HEK293 (cell line): ENCODE results near the gene SAMD1.
A peak's percentile ranks its signal among the peaks of the same experiment; 100 is the strongest.

ENCODE experiments used
- GLIS1 ChIP-seq: fragments of 450-650 bp; formaldehyde crosslinking; IDR thresholded peaks from 2 replicates; pipeline ENCODE4 v1.5.1; 2016; ENCODE audit warnings: missing biosample characterization, missing genetic modification characterization
- IKZF3 ChIP-seq: fragments of 450-650 bp; IDR thresholded peaks from 2 replicates; pipeline ENCODE4 v1.5.0; 2018; ENCODE audit warnings: missing biosample characterization, mild to moderate bottlenecking, missing genetic modification characterization, moderate library complexity
- KLF16 ChIP-seq: fragments of 450-650 bp; formaldehyde crosslinking; IDR thresholded peaks from 2 replicates; pipeline ENCODE4 v1.5.1; 2017; ENCODE audit warnings: missing biosample characterization, missing genetic modification characterization
- OSR2 ChIP-seq: fragments of 450-650 bp; formaldehyde crosslinking; IDR thresholded peaks from 2 replicates; pipeline ENCODE4 v1.5.1; 2016; ENCODE audit warnings: missing biosample characterization, missing genetic modification characterization
- SP2 ChIP-seq: fragments of 450-650 bp; formaldehyde crosslinking; IDR thresholded peaks from 2 replicates; pipeline ENCODE4 v1.5.1; 2016; ENCODE audit warnings: missing biosample characterization, missing genetic modification characterization
- WT1 ChIP-seq: fragments of 450-650 bp; formaldehyde crosslinking; IDR thresholded peaks from 2 replicates; pipeline ENCODE4 v1.5.1; 2016; ENCODE audit warnings: missing biosample characterization, missing genetic modification characterization
- ZBTB17 ChIP-seq: fragments of 450-650 bp; formaldehyde crosslinking; IDR thresholded peaks from 2 replicates; pipeline ENCODE4 v1.5.1; 2016; ENCODE audit warnings: missing biosample characterization, missing genetic modification characterization
- ZBTB48 ChIP-seq: fragments of 450-650 bp; formaldehyde crosslinking; IDR thresholded peaks from 2 replicates; pipeline ENCODE4 v1.5.1; 2016; ENCODE audit warnings: missing biosample characterization, missing genetic modification characterization
- ZBTB8A ChIP-seq: fragments of 450-650 bp; formaldehyde crosslinking; IDR thresholded peaks from 2 replicates; pipeline ENCODE4 v1.5.1; 2016; ENCODE audit warnings: missing biosample characterization, missing genetic modification characterization
- ZEB2 ChIP-seq: fragments of 450-650 bp; formaldehyde crosslinking; IDR thresholded peaks from 2 replicates; pipeline ENCODE4 v1.5.1; 2016; ENCODE audit warnings: missing biosample characterization, missing genetic modification characterization
- ZFHX2 ChIP-seq: fragments of 450-650 bp; formaldehyde crosslinking; conservative IDR thresholded peaks from 2 replicates; pipeline ENCODE4 v1.5.1; 2016; ENCODE audit warnings: missing biosample characterization, missing genetic modification characterization
- ZFP69B ChIP-seq: fragments of 450-650 bp; formaldehyde crosslinking; IDR thresholded peaks from 2 replicates; pipeline ENCODE4 v1.5.1; 2016; ENCODE audit warnings: missing biosample characterization, missing genetic modification characterization
- ZNF10 ChIP-seq: fragments of 450-650 bp; formaldehyde crosslinking; IDR thresholded peaks from 2 replicates; pipeline ENCODE4 v1.5.1; 2017; ENCODE audit warnings: missing biosample characterization, missing genetic modification characterization
- ZNF132 ChIP-seq: fragments of 450-650 bp; formaldehyde crosslinking; IDR thresholded peaks from 2 replicates; pipeline ENCODE4 v1.5.1; 2017; ENCODE audit warnings: missing biosample characterization, missing genetic modification characterization, borderline replicate concordance
- ZNF184 ChIP-seq: fragments of 450-650 bp; IDR thresholded peaks from 2 replicates; pipeline ENCODE4 v1.5.1; 2018; ENCODE audit warnings: missing biosample characterization, mild to moderate bottlenecking, missing genetic modification characterization
- ZNF24 ChIP-seq: fragments of 450-650 bp; formaldehyde crosslinking; IDR thresholded peaks from 2 replicates; pipeline ENCODE4 v1.5.1; 2016; ENCODE audit warnings: missing biosample characterization, missing genetic modification characterization
- ZNF366 ChIP-seq: fragments of 450-650 bp; formaldehyde crosslinking; conservative IDR thresholded peaks from 2 replicates; pipeline ENCODE4 v1.5.1; 2016; ENCODE audit warnings: missing biosample characterization, missing genetic modification characterization
- ZNF426 ChIP-seq: fragments of 450-650 bp; formaldehyde crosslinking; IDR thresholded peaks from 2 replicates; pipeline ENCODE4 v1.5.1; 2017; ENCODE audit warnings: missing biosample characterization, missing genetic modification characterization, mild to moderate bottlenecking, inconsistent platforms, moderate library complexity
- ZNF610 ChIP-seq: fragments of 450-650 bp; formaldehyde crosslinking; IDR thresholded peaks from 2 replicates; pipeline ENCODE4 v1.5.1; 2016; ENCODE audit warnings: missing biosample characterization, missing genetic modification characterization, borderline replicate concordance
- ZNF777 ChIP-seq: fragments of 450-650 bp; formaldehyde crosslinking; IDR thresholded peaks from 2 replicates; pipeline ENCODE4 v1.5.1; 2017; ENCODE audit warnings: missing biosample characterization, missing genetic modification characterization, borderline replicate concordance
- TF ChIP-seq, protein P1 (sequence below): fragments of 450-650 bp; formaldehyde crosslinking; IDR thresholded peaks from 2 replicates; pipeline ENCODE4 v1.5.1; 2017; ENCODE audit warnings: missing biosample characterization, missing genetic modification characterization
- TF ChIP-seq, protein P2 (sequence below): fragments of 450-650 bp; formaldehyde crosslinking; IDR thresholded peaks from 2 replicates; pipeline ENCODE4 v1.5.1; 2016; ENCODE audit warnings: missing biosample characterization, missing genetic modification characterization
- TF ChIP-seq, protein P3 (sequence below): fragments of 450-650 bp; formaldehyde crosslinking; IDR thresholded peaks from 2 replicates; pipeline ENCODE4 v1.5.1; 2016; ENCODE audit warnings: missing biosample characterization, missing genetic modification characterization
- TF ChIP-seq, protein P4 (sequence below): fragments of 450-650 bp; IDR thresholded peaks from 2 replicates; pipeline ENCODE4 v1.5.1; 2018; ENCODE audit warnings: missing biosample characterization, mild to moderate bottlenecking, missing genetic modification characterization
- TF ChIP-seq, protein P5 (sequence below): fragments of 450-650 bp; formaldehyde crosslinking; IDR thresholded peaks from 2 replicates; pipeline ENCODE4 v1.5.1; 2016; ENCODE audit warnings: missing biosample characterization, missing genetic modification characterization, low read depth
- TF ChIP-seq, protein P6 (sequence below): fragments of 450-650 bp; formaldehyde crosslinking; IDR thresholded peaks from 2 replicates; pipeline ENCODE4 v1.5.1; 2016; ENCODE audit warnings: missing biosample characterization, missing genetic modification characterization

SAMD1 gene

DNA sequence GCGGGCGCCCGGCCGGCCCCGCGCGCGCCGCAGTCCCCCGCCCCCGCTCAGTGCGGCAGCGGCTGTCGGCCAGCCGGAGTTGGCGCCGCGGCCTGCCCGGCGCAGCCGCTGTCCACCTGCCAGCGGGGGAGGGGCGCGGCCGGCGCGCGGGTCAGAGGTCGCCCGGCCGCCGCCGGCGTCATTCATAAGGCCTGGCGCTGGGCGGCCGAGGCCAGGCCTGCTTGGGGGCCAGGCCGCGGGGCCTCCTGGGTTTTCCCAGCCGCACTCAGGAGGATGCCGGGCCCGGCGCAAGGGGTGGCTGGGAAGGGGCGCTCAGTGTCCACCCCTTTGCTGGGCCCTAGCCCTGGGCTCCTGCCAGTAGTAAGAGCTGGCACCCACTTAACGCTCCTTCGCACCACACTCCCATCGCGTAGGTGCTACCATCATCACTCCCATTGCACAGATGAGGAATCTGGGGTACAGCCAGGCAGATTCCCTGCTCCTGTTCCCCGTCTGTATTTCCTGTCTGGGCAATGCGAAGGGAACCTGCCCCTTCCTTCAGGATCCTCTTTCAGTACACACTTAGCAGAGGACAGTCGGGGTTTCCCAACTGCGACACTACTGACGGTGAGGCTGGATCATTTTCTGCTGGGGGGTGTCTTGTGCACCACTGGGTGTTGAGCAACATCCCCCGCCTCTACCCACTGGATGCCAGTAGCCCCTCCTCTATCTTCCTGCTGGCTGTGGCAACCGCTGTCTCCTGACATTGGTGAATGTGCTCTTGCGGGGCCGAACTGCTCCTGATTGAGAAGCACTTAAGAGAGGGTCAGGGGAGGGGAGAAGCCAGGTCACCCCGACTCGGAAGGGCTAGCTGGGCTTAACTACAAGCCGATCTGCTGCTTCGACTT is 27.9 kb upstream of the SAMD1 start (continued):
- TF ChIP-seq, protein P1, sequence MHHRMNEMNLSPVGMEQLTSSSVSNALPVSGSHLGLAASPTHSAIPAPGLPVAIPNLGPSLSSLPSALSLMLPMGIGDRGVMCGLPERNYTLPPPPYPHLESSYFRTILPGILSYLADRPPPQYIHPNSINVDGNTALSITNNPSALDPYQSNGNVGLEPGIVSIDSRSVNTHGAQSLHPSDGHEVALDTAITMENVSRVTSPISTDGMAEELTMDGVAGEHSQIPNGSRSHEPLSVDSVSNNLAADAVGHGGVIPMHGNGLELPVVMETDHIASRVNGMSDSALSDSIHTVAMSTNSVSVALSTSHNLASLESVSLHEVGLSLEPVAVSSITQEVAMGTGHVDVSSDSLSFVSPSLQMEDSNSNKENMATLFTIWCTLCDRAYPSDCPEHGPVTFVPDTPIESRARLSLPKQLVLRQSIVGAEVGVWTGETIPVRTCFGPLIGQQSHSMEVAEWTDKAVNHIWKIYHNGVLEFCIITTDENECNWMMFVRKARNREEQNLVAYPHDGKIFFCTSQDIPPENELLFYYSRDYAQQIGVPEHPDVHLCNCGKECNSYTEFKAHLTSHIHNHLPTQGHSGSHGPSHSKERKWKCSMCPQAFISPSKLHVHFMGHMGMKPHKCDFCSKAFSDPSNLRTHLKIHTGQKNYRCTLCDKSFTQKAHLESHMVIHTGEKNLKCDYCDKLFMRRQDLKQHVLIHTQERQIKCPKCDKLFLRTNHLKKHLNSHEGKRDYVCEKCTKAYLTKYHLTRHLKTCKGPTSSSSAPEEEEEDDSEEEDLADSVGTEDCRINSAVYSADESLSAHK, result 0 out of 2 replicates have a peak, but pooled peaks have one; percentile 14
- TF ChIP-seq WT1 (tag by site-specific recombination), result no peak
- TF ChIP-seq ZNF132 (tag by site-specific recombination), result no peak
- TF ChIP-seq ZNF24 (tag by site-specific recombination), result 0 out of 2 replicates have a peak, but pooled peaks have one; percentile 43
- TF ChIP-seq ZBTB8A, result 0 out of 2 replicates have a peak, but pooled peaks have one; percentile 31
- TF ChIP-seq ZEB2 (tag by site-specific recombination), result peak; percentile 73
- TF ChIP-seq, protein P2, sequence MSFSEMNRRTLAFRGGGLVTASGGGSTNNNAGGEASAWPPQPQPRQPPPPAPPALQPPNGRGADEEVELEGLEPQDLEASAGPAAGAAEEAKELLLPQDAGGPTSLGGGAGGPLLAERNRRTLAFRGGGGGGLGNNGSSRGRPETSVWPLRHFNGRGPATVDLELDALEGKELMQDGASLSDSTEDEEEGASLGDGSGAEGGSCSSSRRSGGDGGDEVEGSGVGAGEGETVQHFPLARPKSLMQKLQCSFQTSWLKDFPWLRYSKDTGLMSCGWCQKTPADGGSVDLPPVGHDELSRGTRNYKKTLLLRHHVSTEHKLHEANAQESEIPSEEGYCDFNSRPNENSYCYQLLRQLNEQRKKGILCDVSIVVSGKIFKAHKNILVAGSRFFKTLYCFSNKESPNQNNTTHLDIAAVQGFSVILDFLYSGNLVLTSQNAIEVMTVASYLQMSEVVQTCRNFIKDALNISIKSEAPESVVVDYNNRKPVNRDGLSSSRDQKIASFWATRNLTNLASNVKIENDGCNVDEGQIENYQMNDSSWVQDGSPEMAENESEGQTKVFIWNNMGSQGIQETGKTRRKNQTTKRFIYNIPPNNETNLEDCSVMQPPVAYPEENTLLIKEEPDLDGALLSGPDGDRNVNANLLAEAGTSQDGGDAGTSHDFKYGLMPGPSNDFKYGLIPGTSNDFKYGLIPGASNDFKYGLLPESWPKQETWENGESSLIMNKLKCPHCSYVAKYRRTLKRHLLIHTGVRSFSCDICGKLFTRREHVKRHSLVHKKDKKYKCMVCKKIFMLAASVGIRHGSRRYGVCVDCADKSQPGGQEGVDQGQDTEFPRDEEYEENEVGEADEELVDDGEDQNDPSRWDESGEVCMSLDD, result peak; percentile 75
- peak; percentile 37; the same call in 1 of the 2 replicates for TF ChIP-seq ZBTB17 (tag by site-specific recombination)
- TF ChIP-seq, protein P3, sequence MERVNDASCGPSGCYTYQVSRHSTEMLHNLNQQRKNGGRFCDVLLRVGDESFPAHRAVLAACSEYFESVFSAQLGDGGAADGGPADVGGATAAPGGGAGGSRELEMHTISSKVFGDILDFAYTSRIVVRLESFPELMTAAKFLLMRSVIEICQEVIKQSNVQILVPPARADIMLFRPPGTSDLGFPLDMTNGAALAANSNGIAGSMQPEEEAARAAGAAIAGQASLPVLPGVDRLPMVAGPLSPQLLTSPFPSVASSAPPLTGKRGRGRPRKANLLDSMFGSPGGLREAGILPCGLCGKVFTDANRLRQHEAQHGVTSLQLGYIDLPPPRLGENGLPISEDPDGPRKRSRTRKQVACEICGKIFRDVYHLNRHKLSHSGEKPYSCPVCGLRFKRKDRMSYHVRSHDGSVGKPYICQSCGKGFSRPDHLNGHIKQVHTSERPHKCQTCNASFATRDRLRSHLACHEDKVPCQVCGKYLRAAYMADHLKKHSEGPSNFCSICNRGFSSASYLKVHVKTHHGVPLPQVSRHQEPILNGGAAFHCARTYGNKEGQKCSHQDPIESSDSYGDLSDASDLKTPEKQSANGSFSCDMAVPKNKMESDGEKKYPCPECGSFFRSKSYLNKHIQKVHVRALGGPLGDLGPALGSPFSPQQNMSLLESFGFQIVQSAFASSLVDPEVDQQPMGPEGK, result peak; percentile 66
- TF ChIP-seq, protein P4, sequence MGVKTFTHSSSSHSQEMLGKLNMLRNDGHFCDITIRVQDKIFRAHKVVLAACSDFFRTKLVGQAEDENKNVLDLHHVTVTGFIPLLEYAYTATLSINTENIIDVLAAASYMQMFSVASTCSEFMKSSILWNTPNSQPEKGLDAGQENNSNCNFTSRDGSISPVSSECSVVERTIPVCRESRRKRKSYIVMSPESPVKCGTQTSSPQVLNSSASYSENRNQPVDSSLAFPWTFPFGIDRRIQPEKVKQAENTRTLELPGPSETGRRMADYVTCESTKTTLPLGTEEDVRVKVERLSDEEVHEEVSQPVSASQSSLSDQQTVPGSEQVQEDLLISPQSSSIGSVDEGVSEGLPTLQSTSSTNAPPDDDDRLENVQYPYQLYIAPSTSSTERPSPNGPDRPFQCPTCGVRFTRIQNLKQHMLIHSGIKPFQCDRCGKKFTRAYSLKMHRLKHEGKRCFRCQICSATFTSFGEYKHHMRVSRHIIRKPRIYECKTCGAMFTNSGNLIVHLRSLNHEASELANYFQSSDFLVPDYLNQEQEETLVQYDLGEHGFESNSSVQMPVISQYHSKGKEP (tag by site-specific recombination), result 0 out of 2 replicates have a peak, but pooled peaks have one; percentile 45
- no peak for TF ChIP-seq ZNF426
- TF ChIP-seq ZNF366 (tag by site-specific recombination), result 0 out of 2 replicates have a peak, but pooled peaks have one; percentile 22
- TF ChIP-seq SP2 (tag by site-specific recombination), result peak; percentile 49
- TF ChIP-seq GLIS1 (tag by site-specific recombination), result 0 out of 2 replicates have a peak, but pooled peaks have one; percentile 8
- no peak for TF ChIP-seq ZNF184
- no peak for TF ChIP-seq ZNF777 (tag by site-specific recombination)
- TF ChIP-seq, protein P5, sequence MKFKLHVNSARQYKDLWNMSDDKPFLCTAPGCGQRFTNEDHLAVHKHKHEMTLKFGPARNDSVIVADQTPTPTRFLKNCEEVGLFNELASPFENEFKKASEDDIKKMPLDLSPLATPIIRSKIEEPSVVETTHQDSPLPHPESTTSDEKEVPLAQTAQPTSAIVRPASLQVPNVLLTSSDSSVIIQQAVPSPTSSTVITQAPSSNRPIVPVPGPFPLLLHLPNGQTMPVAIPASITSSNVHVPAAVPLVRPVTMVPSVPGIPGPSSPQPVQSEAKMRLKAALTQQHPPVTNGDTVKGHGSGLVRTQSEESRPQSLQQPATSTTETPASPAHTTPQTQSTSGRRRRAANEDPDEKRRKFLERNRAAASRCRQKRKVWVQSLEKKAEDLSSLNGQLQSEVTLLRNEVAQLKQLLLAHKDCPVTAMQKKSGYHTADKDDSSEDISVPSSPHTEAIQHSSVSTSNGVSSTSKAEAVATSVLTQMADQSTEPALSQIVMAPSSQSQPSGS (tag by site-specific recombination), result no peak
- 0 out of 2 replicates have a peak, but pooled peaks have one; percentile 6 for TF ChIP-seq OSR2
- TF ChIP-seq ZNF610, result no peak
- peak; percentile 65 for TF ChIP-seq IKZF3 (tag by site-specific recombination)
- TF ChIP-seq, protein P6, sequence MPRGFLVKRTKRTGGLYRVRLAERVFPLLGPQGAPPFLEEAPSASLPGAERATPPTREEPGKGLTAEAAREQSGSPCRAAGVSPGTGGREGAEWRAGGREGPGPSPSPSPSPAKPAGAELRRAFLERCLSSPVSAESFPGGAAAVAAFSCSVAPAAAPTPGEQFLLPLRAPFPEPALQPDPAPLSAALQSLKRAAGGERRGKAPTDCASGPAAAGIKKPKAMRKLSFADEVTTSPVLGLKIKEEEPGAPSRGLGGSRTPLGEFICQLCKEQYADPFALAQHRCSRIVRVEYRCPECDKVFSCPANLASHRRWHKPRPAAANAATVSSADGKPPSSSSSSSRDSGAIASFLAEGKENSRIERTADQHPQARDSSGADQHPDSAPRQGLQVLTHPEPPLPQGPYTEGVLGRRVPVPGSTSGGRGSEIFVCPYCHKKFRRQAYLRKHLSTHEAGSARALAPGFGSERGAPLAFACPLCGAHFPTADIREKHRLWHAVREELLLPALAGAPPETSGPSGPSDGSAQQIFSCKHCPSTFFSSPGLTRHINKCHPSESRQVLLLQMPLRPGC (tag by site-specific recombination), result 0 out of 2 replicates have a peak, but pooled peaks have one; percentile 44
- peak; percentile 30; the same call in 1 of the 2 replicates for TF ChIP-seq ZFHX2 (tag by site-specific recombination)
- TF ChIP-seq KLF16, result 0 out of 2 replicates have a peak, but pooled peaks have one; percentile 32
- no peak; the same call in 1 of the 2 replicates for TF ChIP-seq ZNF10 (tag by site-specific recombination)
- TF ChIP-seq ZFP69B, result peak; percentile 46; the same call in 1 of the 2 replicates
- TF ChIP-seq ZBTB48 (tag by site-specific recombination), result peak; percentile 34; the same call in 1 of the 2 replicates
